Activated T-cell treated with anti-CD3 and anti-CD28 coated beads for 1 hour (primary cell): ENCODE measurements around the gene DEK.

Source experiments
- DNase-seq: peaks from one replicate; pipeline ENCODE4 v3.0.0-alpha.2; 2020; ENCODE audit warnings: low read depth

DEK gene

GRCh38 chr6:18265787-18266522 lies 1.6 kb upstream of the DEK start:
- DNase-seq: no peak

- no peak for DNase-seq
These were observed 620 bp upstream of the DEK start for GRCh38 chr6:18264923-18265377.

GRCh38 chr6:18263418-18264218 lies 712 bp downstream of the DEK start:
- DNase-seq: no peak

- no peak for DNase-seq
These were observed 1.5 kb downstream of the DEK start for GRCh38 chr6:18262702-18263417.

- no peak for DNase-seq
These were observed 2.5 kb downstream of the DEK start for GRCh38 chr6:18261877-18262276.

- no peak for DNase-seq
These were observed 3.8 kb downstream of the DEK start for GRCh38 chr6:18260448-18261106.

GRCh38 chr6:18259675-18260447 lies 4.5 kb downstream of the DEK start:
- no peak for DNase-seq

GRCh38 chr6:18254793-18255192 lies 9.5 kb downstream of the DEK start:
- no peak for DNase-seq

- DNase-seq: no peak
These were observed 10.7 kb downstream of the DEK start for GRCh38 chr6:18253635-18254034.

GRCh38 chr6:18249271-18249670 lies 15.1 kb downstream of the DEK start:
- no peak for DNase-seq

GRCh38 chr6:18248698-18249097 lies 15.6 kb downstream of the DEK start:
- DNase-seq: no peak

- DNase-seq: no peak
These were observed 17.3 kb downstream of the DEK start for GRCh38 chr6:18247002-18247401.

- DNase-seq: no peak
These were observed 18.1 kb downstream of the DEK start for GRCh38 chr6:18246205-18246604.

- no peak for DNase-seq
These were observed 18.7 kb downstream of the DEK start for GRCh38 chr6:18245642-18246041.

GRCh38 chr6:18245079-18245478 lies 19.3 kb downstream of the DEK start:
- DNase-seq: no peak

- DNase-seq: no peak
These were observed 20.1 kb downstream of the DEK start for GRCh38 chr6:18244251-18244650.

- DNase-seq: no peak
These were observed 20.9 kb downstream of the DEK start for GRCh38 chr6:18243302-18243893.

GRCh38 chr6:18242062-18242851 lies 22.1 kb downstream of the DEK start:
- no peak for DNase-seq

- DNase-seq: no peak
These were observed 22.9 kb downstream of the DEK start for GRCh38 chr6:18241208-18242038.
